ENCODE data around the gene METTL8.

- TF ChIP-seq CTCF (conservative IDR thresholded peaks at IDR 0.05; ENCODE audit: low read length) (no peak), EZH2phosphoT487 (IDR thresholded peaks at IDR 0.05; ENCODE audit: borderline replicate concordance) (no peak)
Observed at GRCh38 chr2:171420728-171421563, 12.8 kb downstream of the METTL8 start.
